ENCODE data around the gene TMEFF2. TPM values are rescaled to one million over a fixed set of nuclear protein-coding genes. Genes with fewer than 3 reads are reported as not detected.
A peak's percentile ranks its signal among the peaks of the same experiment; 100 is the strongest.

The TMEFF2 gene
- total and polyA plus RNA-seq, 2 experiments from 2014 or later, result 1.7 to 2.2 TPM

DNA sequence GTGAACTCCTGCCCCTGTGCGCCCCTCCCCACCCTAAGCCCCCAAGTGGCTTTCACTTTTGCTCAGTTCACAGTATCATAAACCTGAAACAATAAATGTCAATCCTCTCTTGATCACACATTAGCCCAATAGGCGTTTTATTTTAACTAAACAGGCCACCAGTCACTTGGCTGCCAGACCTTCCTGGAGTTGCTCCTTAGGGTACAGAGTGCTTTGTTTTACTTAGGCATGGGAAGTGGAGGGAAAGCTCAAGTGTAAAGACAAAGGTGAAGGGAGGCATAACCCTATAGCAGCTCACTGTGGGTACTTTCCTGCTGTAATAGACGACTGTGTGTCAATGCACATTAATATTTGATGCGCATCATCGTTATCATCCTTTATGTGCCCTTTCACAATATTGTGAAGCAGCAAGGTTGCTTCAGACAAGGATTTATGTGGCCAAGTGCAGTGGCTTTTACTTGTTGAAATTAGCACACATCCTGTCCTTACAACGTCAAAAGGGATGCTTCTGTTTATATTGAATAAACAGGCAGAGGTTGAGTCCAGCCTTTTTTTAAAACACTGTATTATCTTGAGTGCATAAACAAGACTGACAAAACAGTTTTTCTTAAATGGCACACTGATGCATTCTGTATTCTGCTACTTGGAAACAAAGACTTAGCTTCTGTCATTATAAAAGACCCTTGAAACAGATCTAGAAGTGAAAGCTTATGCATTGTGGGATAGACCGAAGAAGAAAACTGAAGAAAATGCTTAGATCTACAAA is 168.5 kb downstream of the TMEFF2 start:
- TF ChIP-seq POLR2AphosphoS5 (IDR thresholded peaks at IDR 0.05; ENCODE audit: low read depth), result no peak
- TF ChIP-seq ZNF114 (CRISPR knock-in tag; IDR thresholded peaks at IDR 0.05), result no peak
- no peak for TF ChIP-seq NANOG (IDR thresholded peaks at IDR 0.05; ENCODE audit: borderline replicate concordance)
- TF ChIP-seq, protein P1, sequence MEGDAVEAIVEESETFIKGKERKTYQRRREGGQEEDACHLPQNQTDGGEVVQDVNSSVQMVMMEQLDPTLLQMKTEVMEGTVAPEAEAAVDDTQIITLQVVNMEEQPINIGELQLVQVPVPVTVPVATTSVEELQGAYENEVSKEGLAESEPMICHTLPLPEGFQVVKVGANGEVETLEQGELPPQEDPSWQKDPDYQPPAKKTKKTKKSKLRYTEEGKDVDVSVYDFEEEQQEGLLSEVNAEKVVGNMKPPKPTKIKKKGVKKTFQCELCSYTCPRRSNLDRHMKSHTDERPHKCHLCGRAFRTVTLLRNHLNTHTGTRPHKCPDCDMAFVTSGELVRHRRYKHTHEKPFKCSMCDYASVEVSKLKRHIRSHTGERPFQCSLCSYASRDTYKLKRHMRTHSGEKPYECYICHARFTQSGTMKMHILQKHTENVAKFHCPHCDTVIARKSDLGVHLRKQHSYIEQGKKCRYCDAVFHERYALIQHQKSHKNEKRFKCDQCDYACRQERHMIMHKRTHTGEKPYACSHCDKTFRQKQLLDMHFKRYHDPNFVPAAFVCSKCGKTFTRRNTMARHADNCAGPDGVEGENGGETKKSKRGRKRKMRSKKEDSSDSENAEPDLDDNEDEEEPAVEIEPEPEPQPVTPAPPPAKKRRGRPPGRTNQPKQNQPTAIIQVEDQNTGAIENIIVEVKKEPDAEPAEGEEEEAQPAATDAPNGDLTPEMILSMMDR (conservative IDR thresholded peaks at IDR 0.05; ENCODE audit: low read depth in 2 of 2), result no peak
- TF ChIP-seq EZH2phosphoT487 (IDR thresholded peaks at IDR 0.05; ENCODE audit: unreplicated experiment), result no peak
- TF ChIP-seq ZNF331 (CRISPR knock-in tag; IDR thresholded peaks at IDR 0.05; ENCODE audit: low read depth), result no peak
- TF ChIP-seq, protein P2, sequence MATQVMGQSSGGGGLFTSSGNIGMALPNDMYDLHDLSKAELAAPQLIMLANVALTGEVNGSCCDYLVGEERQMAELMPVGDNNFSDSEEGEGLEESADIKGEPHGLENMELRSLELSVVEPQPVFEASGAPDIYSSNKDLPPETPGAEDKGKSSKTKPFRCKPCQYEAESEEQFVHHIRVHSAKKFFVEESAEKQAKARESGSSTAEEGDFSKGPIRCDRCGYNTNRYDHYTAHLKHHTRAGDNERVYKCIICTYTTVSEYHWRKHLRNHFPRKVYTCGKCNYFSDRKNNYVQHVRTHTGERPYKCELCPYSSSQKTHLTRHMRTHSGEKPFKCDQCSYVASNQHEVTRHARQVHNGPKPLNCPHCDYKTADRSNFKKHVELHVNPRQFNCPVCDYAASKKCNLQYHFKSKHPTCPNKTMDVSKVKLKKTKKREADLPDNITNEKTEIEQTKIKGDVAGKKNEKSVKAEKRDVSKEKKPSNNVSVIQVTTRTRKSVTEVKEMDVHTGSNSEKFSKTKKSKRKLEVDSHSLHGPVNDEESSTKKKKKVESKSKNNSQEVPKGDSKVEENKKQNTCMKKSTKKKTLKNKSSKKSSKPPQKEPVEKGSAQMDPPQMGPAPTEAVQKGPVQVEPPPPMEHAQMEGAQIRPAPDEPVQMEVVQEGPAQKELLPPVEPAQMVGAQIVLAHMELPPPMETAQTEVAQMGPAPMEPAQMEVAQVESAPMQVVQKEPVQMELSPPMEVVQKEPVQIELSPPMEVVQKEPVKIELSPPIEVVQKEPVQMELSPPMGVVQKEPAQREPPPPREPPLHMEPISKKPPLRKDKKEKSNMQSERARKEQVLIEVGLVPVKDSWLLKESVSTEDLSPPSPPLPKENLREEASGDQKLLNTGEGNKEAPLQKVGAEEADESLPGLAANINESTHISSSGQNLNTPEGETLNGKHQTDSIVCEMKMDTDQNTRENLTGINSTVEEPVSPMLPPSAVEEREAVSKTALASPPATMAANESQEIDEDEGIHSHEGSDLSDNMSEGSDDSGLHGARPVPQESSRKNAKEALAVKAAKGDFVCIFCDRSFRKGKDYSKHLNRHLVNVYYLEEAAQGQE (IDR thresholded peaks at IDR 0.05; ENCODE audit: unreplicated experiment), result no peak
- no peak for TF ChIP-seq JUNB (IDR thresholded peaks at IDR 0.05; ENCODE audit: unreplicated experiment)
- no peak for TF ChIP-seq CREB1 (CRISPR knock-in tag; IDR thresholded peaks at IDR 0.05; ENCODE audit: low read depth)
- no peak for TF ChIP-seq EZH2 (IDR thresholded peaks at IDR 0.05; ENCODE audit: low read depth, unreplicated experiment)
- TF ChIP-seq STAT1 (IDR thresholded peaks at IDR 0.05; ENCODE audit: unreplicated experiment), result no peak
- TF ChIP-seq, protein P3, sequence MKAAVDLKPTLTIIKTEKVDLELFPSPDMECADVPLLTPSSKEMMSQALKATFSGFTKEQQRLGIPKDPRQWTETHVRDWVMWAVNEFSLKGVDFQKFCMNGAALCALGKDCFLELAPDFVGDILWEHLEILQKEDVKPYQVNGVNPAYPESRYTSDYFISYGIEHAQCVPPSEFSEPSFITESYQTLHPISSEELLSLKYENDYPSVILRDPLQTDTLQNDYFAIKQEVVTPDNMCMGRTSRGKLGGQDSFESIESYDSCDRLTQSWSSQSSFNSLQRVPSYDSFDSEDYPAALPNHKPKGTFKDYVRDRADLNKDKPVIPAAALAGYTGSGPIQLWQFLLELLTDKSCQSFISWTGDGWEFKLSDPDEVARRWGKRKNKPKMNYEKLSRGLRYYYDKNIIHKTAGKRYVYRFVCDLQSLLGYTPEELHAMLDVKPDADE (IDR thresholded peaks at IDR 0.05), result no peak
- TF ChIP-seq, protein P4, sequence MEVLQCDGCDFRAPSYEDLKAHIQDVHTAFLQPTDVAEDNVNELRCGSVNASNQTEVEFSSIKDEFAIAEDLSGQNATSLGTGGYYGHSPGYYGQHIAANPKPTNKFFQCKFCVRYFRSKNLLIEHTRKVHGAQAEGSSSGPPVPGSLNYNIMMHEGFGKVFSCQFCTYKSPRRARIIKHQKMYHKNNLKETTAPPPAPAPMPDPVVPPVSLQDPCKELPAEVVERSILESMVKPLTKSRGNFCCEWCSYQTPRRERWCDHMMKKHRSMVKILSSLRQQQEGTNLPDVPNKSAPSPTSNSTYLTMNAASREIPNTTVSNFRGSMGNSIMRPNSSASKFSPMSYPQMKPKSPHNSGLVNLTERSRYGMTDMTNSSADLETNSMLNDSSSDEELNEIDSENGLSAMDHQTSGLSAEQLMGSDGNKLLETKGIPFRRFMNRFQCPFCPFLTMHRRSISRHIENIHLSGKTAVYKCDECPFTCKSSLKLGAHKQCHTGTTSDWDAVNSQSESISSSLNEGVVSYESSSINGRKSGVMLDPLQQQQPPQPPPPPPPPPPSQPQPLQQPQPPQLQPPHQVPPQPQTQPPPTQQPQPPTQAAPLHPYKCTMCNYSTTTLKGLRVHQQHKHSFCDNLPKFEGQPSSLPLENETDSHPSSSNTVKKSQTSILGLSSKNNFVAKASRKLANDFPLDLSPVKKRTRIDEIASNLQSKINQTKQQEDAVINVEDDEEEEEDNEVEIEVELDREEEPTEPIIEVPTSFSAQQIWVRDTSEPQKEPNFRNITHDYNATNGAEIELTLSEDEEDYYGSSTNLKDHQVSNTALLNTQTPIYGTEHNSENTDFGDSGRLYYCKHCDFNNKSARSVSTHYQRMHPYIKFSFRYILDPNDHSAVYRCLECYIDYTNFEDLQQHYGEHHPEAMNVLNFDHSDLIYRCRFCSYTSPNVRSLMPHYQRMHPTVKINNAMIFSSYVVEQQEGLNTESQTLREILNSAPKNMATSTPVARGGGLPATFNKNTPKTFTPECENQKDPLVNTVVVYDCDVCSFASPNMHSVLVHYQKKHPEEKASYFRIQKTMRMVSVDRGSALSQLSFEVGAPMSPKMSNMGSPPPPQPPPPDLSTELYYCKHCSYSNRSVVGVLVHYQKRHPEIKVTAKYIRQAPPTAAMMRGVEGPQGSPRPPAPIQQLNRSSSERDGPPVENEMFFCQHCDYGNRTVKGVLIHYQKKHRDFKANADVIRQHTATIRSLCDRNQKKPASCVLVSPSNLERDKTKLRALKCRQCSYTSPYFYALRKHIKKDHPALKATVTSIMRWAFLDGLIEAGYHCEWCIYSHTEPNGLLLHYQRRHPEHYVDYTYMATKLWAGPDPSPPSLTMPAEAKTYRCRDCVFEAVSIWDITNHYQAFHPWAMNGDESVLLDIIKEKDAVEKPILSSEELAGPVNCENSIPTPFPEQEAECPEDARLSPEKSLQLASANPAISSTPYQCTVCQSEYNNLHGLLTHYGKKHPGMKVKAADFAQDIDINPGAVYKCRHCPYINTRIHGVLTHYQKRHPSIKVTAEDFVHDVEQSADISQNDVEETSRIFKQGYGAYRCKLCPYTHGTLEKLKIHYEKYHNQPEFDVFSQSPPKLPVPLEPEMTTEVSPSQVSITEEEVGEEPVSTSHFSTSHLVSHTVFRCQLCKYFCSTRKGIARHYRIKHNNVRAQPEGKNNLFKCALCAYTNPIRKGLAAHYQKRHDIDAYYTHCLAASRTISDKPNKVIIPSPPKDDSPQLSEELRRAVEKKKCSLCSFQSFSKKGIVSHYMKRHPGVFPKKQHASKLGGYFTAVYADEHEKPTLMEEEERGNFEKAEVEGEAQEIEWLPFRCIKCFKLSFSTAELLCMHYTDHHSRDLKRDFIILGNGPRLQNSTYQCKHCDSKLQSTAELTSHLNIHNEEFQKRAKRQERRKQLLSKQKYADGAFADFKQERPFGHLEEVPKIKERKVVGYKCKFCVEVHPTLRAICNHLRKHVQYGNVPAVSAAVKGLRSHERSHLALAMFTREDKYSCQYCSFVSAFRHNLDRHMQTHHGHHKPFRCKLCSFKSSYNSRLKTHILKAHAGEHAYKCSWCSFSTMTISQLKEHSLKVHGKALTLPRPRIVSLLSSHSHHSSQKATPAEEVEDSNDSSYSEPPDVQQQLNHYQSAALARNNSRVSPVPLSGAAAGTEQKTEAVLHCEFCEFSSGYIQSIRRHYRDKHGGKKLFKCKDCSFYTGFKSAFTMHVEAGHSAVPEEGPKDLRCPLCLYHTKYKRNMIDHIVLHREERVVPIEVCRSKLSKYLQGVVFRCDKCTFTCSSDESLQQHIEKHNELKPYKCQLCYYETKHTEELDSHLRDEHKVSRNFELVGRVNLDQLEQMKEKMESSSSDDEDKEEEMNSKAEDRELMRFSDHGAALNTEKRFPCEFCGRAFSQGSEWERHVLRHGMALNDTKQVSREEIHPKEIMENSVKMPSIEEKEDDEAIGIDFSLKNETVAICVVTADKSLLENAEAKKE (CRISPR knock-in tag; IDR thresholded peaks at IDR 0.05), result no peak
- peak overlapping the region; percentile 34 for H3K27ac Mint-ChIP-seq
- peak; percentile 32 for DNase-seq (ENCODE audit: low spot score)
- no peaks in the 10 kb centered on the region for H3K27me3 Mint-ChIP-seq (ENCODE audit: insufficient read depth, low read depth, poor library complexity)
- H3K4me3 ChIP-seq, result no peak overlapping the region
- peaks cover 27% of the 10 kb centered on the region for H3K4me1 ChIP-seq (ENCODE audit: insufficient read depth)
- peaks cover 37% of the 10 kb centered on the region for H3K4me1 Mint-ChIP-seq
- H3K4me3 Mint-ChIP-seq, result no peak overlapping the region
- H3K9me3 Mint-ChIP-seq, result no peaks in the 10 kb centered on the region
- H3K79me2 ChIP-seq (replicated peaks; ENCODE audit: insufficient read depth), result no peaks in the 10 kb centered on the region
- no peaks in the 10 kb centered on the region for H3K27me3 ChIP-seq (ENCODE audit: insufficient read depth)
- H3K36me3 Mint-ChIP-seq (ENCODE audit: low read depth), result peaks cover 3% of the 10 kb centered on the region; the same call in 1 of the 3 replicates
- no peaks in the 10 kb centered on the region for H3K9me2 ChIP-seq (ENCODE audit: insufficient read depth)
- ATAC-seq, result peak; percentile 82
- no peaks in the 10 kb centered on the region for H3K36me3 ChIP-seq (ENCODE audit: insufficient read depth)
- H4K20me1 ChIP-seq (replicated peaks; ENCODE audit: insufficient read depth), result no peaks in the 10 kb centered on the region
- peak overlapping the region; percentile 14; the same call in 1 of the 2 replicates for H2AFZ ChIP-seq
- 0 out of 2 replicates have a peak overlapping the region, but pooled peaks have one; percentile 21 for H3K4me2 ChIP-seq
- H3K27ac ChIP-seq (ENCODE audit: low read depth), result 0 out of 2 replicates have a peak overlapping the region, but pooled peaks have one; percentile 20
- no peaks in the 10 kb centered on the region for H3F3A ChIP-seq (replicated peaks; ENCODE audit: low read depth)
